Mammary epithelial cell (primary cell): ENCODE data around the gene GPR68.

Experiments
- CTCF ChIP-seq, 2 donors: IDR thresholded peaks in 1 of 2; conservative IDR thresholded peaks in 1 of 2; 2 replicates each; pipeline ENCODE4 v1.5.1; 2011 to 2012; ENCODE audit warnings: inconsistent platforms in 2 of 2, low read length in 2 of 2, mild to moderate bottlenecking in 2 of 2, control low read depth in 1 of 2, low read depth in 1 of 2; ENCODE audit not compliant: insufficient read depth in 1 of 2; ENCODE audit errors: extremely low read depth in 1 of 2
- EZH2 ChIP-seq: IDR thresholded peaks from 2 replicates; pipeline ENCODE4 v1.6.1; 2012; ENCODE audit warnings: low read length, inconsistent platforms, borderline replicate concordance

- TF ChIP-seq CTCF (conservative IDR thresholded peaks at IDR 0.05 in 1 of 2, IDR thresholded peaks at IDR 0.05 in 1 of 2; ENCODE audit: extremely low read depth in 1 of 2, insufficient read depth in 1 of 2, low read depth in 1 of 2, low read length in 2 of 2) (no peak), EZH2 (no peak)
Observed at GRCh38 chr14:91263329-91263728, 18.8 kb upstream of the GPR68 start.
